Ovary (tissue), 9 donors: ENCODE data around the gene PAM16. TPM values are rescaled to one million over a fixed set of nuclear protein-coding genes. Genes with fewer than 3 reads are reported as not detected.
A peak's percentile ranks its signal among the peaks of the same experiment; 100 is the strongest.

Source experiments
- DNase-seq, 5 donors: peaks; one replicate each; pipeline ENCODE4 v3.0.0-alpha.2; 2019 to 2020
- H3K27ac ChIP-seq, 2 donors: fragments of 200-600 bp; one replicate each; pipeline versions ENCODE4 v1.5.1 to v1.8.0; 2019 to 2022
- H3K27me3 ChIP-seq: fragments of 200-600 bp; one replicate; pipeline ENCODE4 v1.8.0; 2022
- H3K36me3 ChIP-seq: fragments of 200-600 bp; sonication (generic); one replicate; pipeline ENCODE4 v1.5.1; 2019
- H3K4me1 ChIP-seq: one replicate; pipeline ENCODE4 v1.8.1; 2013; ENCODE audit warnings: mild to moderate bottlenecking, moderate library complexity; ENCODE audit not compliant: insufficient read depth
- H3K4me3 ChIP-seq: fragments of 200-600 bp; sonication (generic); one replicate; pipeline ENCODE4 v1.5.1; 2017
- H3K9me3 ChIP-seq, 2 donors: fragments of 200-600 bp in 1 of 2; sonication (generic) in 1 of 2; one replicate each; pipeline versions ENCODE4 v1.5.1 to v1.8.1; 2013 to 2019; ENCODE audit warnings: mild to moderate bottlenecking in 1 of 2, moderate library complexity in 1 of 2
- EP300 ChIP-seq: sonication (generic); formaldehyde crosslinking; IDR thresholded peaks from one replicate; pipeline ENCODE4 v1.6.1; 2017; ENCODE audit warnings: antibody characterized with exemption
- POLR2A ChIP-seq: fragments of 450-650 bp; IDR thresholded peaks from one replicate; pipeline ENCODE4 v1.6.1; 2017; ENCODE audit warnings: antibody characterized with exemption, mild to moderate bottlenecking, moderate library complexity
- WGBS, 3 donors: extraction: QIAGEN DNeasy Blood & Tissue Kit in 1 of 3; methylation state at CpG; one replicate each; pipeline versions ENCODE4 v1.1.5 to v1.1.7; 2013 to 2017; 5-methylcytosine and 5-hydroxymethylcytosine counted together
- intact Hi-C, 4 donors: fragments of 100-400 bp; cut with DNase I; formaldehyde crosslinking; loops; one replicate each; pipeline versions ENCODE4 v1.11.0 to v1.15.1; 2022 to 2023
- polyA plus RNA-seq, 2 donors: library from polyadenylated mRNA; stranded (reverse); fragments of 200-250 nt in 1 of 2; fragments of 350-450 nt in 1 of 2; fragmentation: Illumina TruSeq in 1 of 2; extraction: RNeasy Lipid Tissue Mini Kit (QIAGEN cat#74804) in 1 of 2; gene quantifications; one replicate each; pipeline ENCODE4 v1.2.3, GENCODE V29; 2013 to 2014
- total RNA-seq, 7 donors: library from RNA; depleted of rRNA in 2 of 7; stranded (reverse); fragments of >200 nt in 2 of 7; fragmentation: NEBNext Ultra II Directional in 3 of 7; extraction: Animal tissue kit (Norgen Biotek cat#: 25700) in 3 of 7; gene quantifications; one replicate each; pipeline versions ENCODE4 v1.1.0 to v1.2.4, GENCODE V29; 2016 to 2023
- TF ChIP-seq, protein P1 (sequence below), 3 donors: fragments of 450-650 bp in 2 of 3; fragments of 200-600 bp in 1 of 3; IDR thresholded peaks; one replicate each; pipeline versions ENCODE4 v1.5.1 to v1.8.0; 2016 to 2022; ENCODE audit warnings: antibody characterized with exemption in 3 of 3, mild to moderate bottlenecking in 1 of 3
- donor health status: DM: no; HTN: no; CAD: no; lungs with moderate emphysema.
- donor health status: DM: no; HTN: no; CAD: no.
- donor health status: Bipolar disorder and iron deficiency.
- donor health status: DM: yes; HTN: yes; CAD: no.
- donor health status: DM: no; HTN: no; CAD: no.
- donor health status: DM: yes; HTN: yes; CAD: no.

PAM16 gene
- total and polyA plus RNA-seq, 9 donors = 18.5 to 47.2 (median 35.7) TPM

DNA sequence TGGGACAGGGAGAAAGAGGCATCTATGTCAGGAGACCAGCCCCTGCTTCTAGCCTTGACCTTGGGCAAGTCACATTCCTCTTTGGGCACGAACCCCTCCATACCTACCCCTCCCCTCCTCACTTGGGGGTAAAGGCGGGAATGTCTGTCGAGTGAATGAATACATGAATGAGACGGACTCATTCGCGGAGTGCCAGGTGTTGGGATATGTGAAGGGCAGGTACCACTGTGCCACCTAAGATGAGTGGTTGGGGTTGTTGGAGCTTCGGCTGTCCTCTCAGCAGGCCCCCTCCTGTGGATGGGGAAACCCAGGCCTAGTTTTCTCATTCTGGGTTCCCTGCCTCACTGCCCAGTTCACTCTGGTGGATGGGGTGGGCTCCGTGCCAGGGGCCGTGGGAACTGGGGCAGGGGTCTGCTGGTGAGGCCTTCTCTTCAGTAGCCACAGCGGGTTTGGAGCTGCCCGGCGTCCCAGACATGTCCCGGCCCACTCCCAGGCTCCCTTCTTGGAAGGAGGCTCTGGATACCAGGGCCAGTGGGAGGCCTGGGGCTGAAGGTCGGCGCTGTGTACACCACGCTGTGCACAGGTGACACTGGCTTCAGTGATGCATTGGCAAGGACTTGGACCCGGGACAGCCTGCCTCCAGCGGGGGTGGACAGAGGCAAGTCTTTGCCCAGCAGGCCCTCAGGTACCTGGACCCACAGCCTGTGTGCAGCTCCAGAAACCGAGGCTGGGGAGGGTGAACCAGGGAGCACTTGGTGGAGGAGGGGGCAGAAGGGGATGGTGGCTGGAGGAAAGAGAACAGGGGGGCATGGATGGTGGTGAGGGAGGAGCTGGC is 29.6 kb downstream of the PAM16 start:
- H3K27me3 ChIP-seq = no peaks in the 10 kb centered on the region
- peaks cover 47% of the 10 kb centered on the region for H3K4me1 ChIP-seq
- H3K4me3 ChIP-seq = no peak overlapping the region
- H3K27ac ChIP-seq = peak overlapping the region; percentile 20 to 97
- peak in 2 of 5 donors; percentile 44 to 50 for DNase-seq
- WGBS, 3 donors = 76 to 79% (median 78%) methylated on average over 19 of the region's 19 CpGs
- no peaks in the 10 kb centered on the region for H3K9me3 ChIP-seq
- no peaks in the 10 kb centered on the region for H3K36me3 ChIP-seq
- TF ChIP-seq POLR2A = no peak
- no peak for TF ChIP-seq EP300
- TF ChIP-seq, protein P1, sequence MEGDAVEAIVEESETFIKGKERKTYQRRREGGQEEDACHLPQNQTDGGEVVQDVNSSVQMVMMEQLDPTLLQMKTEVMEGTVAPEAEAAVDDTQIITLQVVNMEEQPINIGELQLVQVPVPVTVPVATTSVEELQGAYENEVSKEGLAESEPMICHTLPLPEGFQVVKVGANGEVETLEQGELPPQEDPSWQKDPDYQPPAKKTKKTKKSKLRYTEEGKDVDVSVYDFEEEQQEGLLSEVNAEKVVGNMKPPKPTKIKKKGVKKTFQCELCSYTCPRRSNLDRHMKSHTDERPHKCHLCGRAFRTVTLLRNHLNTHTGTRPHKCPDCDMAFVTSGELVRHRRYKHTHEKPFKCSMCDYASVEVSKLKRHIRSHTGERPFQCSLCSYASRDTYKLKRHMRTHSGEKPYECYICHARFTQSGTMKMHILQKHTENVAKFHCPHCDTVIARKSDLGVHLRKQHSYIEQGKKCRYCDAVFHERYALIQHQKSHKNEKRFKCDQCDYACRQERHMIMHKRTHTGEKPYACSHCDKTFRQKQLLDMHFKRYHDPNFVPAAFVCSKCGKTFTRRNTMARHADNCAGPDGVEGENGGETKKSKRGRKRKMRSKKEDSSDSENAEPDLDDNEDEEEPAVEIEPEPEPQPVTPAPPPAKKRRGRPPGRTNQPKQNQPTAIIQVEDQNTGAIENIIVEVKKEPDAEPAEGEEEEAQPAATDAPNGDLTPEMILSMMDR (IDR thresholded peaks at IDR 0.05) = no peak
- intact Hi-C loops = loop anchor here in 2 of 4 donors (10.0 kb wide), 1 partner anchor 57 kb away; no protein-coding TSS in a partner anchor

- Histone ChIP-seq H3K9me3 (no peaks in the 10 kb centered on the region), H3K27ac (peak overlapping the region; percentile 34 to 97), H3K4me1 (peaks cover 47% of the 10 kb centered on the region), H3K27me3 (no peaks in the 10 kb centered on the region), H3K4me3 (no peak overlapping the region), H3K36me3 (no peaks in the 10 kb centered on the region)
- WGBS, 3 donors = 53 to 56% (median 54%) methylated on average over 15 to 16 of the region's 16 CpGs
- peak in 2 of 5 donors; percentile 36 to 39 for DNase-seq
- intact Hi-C loops = loop anchor here in 2 of 4 donors (10.0 kb wide), 1 partner anchor 56 kb away; no protein-coding TSS in a partner anchor
- TF ChIP-seq, protein P1 (IDR thresholded peaks at IDR 0.05) = no peak
- TF ChIP-seq POLR2A = no peak
- TF ChIP-seq EP300 = no peak
Measured at GRCh38 chr16:4320571-4321137, 30.5 kb downstream of the PAM16 start.

DNA sequence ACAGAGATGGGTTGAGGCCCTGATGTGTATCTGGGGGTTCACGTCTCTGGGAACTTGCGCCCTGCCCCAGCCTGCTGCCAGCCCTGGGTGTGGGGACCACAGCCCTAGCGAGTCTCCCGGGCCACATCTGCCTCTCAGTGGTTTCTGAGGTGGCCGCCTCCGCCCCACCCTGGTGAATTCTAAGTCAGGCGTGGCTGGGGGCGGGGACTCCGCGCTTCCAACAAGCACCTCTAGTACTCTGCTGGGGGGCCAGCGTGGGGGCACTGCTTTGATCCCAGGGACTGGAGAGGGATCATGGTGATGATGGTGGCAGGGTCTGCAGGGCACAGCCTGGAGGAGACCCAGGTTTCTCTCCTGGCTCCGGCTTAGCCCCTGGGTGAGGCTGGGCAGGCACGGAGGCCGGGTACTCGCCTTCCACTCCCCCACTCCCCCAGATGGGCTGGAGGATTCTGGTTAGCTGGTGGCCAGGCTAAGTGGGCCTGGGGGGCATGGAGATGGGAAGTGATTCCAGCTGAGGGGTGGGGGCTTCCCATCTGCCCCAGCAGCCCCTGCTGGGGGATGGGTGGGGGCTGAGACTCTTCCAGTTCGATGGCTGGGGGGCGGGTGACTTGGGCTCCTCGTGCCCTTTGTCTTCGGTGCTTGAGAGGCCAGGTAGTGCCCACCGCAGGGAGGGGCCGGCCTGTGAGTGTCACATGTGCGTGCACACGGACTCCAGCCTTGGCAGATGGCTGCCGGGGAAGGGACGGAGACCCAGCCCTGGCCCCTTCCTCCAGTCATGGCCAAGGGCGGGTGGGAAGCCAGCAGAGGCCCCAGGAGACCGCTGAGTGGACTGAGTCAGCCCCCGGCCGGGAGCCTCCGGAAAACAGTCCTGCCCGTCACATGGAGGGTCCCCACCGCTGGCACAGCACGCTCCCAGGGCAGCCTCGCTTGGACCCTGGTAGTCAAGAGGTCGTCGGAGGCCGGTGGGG is 31.4 kb downstream of the PAM16 start:
- Histone ChIP-seq H3K27ac (peak overlapping the region; percentile 32 to 97), H3K36me3 (no peaks in the 10 kb centered on the region), H3K4me1 (peaks cover 43% of the 10 kb centered on the region), H3K4me3 (no peak overlapping the region), H3K27me3 (no peaks in the 10 kb centered on the region), H3K9me3 (no peaks in the 10 kb centered on the region)
- TF ChIP-seq, protein P1 (IDR thresholded peaks at IDR 0.05) = no peak
- no peak for TF ChIP-seq POLR2A
- TF ChIP-seq EP300 = no peak
- 48 to 60% (median 49%) methylated on average over 37 of the region's 37 CpGs for WGBS, 3 donors
- peak in 4 of 5 donors; percentile 55 to 64 (median 60) for DNase-seq
- intact Hi-C loops = loop anchor here in 2 of 4 donors (10.0 kb wide), 1 partner anchor 55 kb away; no protein-coding TSS in a partner anchor

GRCh38 chr16:4318967-4319366 is 32.2 kb downstream of the PAM16 start:
- 58 to 72% (median 58%) methylated on average over 5 of the region's 5 CpGs for WGBS, 3 donors
- H3K36me3 ChIP-seq = no peaks in the 10 kb centered on the region
- TF ChIP-seq EP300 (no peak), POLR2A (no peak)
- TF ChIP-seq, protein P1 (IDR thresholded peaks at IDR 0.05) = no peak
- intact Hi-C loops = no loop called here
- peak in 1 of 5 donors; percentile 38 for DNase-seq
- H3K27ac ChIP-seq = peak overlapping the region; percentile 32 to 97
- H3K4me3 ChIP-seq = no peak overlapping the region
- H3K27me3 ChIP-seq = no peaks in the 10 kb centered on the region
- H3K4me1 ChIP-seq = peaks cover 42% of the 10 kb centered on the region
- H3K9me3 ChIP-seq = no peaks in the 10 kb centered on the region
